ENCODE measurements around the gene FNDC3A.
"Not testable (repeated sequence)": the region's sequence is repeated elsewhere in the genome, so short reads cannot be mapped to it uniquely, and the experiment has no call there.

The FNDC3A gene

GRCh38 chr13:48976576-48977285 is 1.0 kb downstream of the FNDC3A start:
- DNase-seq = no peak

- DNase-seq = no peak
Measured at GRCh38 chr13:48977286-48977625, 1.5 kb downstream of the FNDC3A start.

- peak; percentile 5 for DNase-seq
Measured at GRCh38 chr13:48977973-48978372, 2.3 kb downstream of the FNDC3A start.

- no peak for DNase-seq
Measured at GRCh38 chr13:48978942-48979601, 3.4 kb downstream of the FNDC3A start.

GRCh38 chr13:48979892-48980291 is 4.2 kb downstream of the FNDC3A start:
- peak; percentile 98 for DNase-seq

GRCh38 chr13:48983331-48983730 is 7.6 kb downstream of the FNDC3A start:
- no peak for DNase-seq

- no peak for DNase-seq
Measured at GRCh38 chr13:48985756-48986155, 10.0 kb downstream of the FNDC3A start.

GRCh38 chr13:48990900-48991299 is 15.2 kb downstream of the FNDC3A start:
- no peak for DNase-seq

GRCh38 chr13:48993150-48993549 is 17.4 kb downstream of the FNDC3A start:
- DNase-seq = no peak

GRCh38 chr13:48994706-48995105 is 19.0 kb downstream of the FNDC3A start:
- peak; percentile 63 for DNase-seq

GRCh38 chr13:48998641-48999292 is 23.1 kb downstream of the FNDC3A start:
- no peak for DNase-seq

GRCh38 chr13:49000247-49000646 is 24.5 kb downstream of the FNDC3A start:
- DNase-seq = no peak

GRCh38 chr13:49018986-49019635 is 43.4 kb downstream of the FNDC3A start:
- not testable (repeated sequence) for DNase-seq

- DNase-seq = no peak
Measured at GRCh38 chr13:49020328-49020727, 44.6 kb downstream of the FNDC3A start.

GRCh38 chr13:49020940-49021553 is 45.3 kb downstream of the FNDC3A start:
- no peak for DNase-seq

- DNase-seq = no peak
Measured at GRCh38 chr13:49021953-49022352, 46.2 kb downstream of the FNDC3A start.

- no peak for DNase-seq
Measured at GRCh38 chr13:49022472-49023144, 46.9 kb downstream of the FNDC3A start.

GRCh38 chr13:49023431-49023830 is 47.7 kb downstream of the FNDC3A start:
- DNase-seq = no peak

- no peak for DNase-seq
Measured at GRCh38 chr13:49026851-49027250, 51.1 kb downstream of the FNDC3A start.

- DNase-seq = no peak
Measured at GRCh38 chr13:49029570-49029969, 53.9 kb downstream of the FNDC3A start.

GRCh38 chr13:49030213-49030612 is 54.5 kb downstream of the FNDC3A start:
- DNase-seq = no peak

GRCh38 chr13:49040872-49041271 is 65.2 kb downstream of the FNDC3A start:
- no peak for DNase-seq

- DNase-seq = no peak
Measured at GRCh38 chr13:49042476-49042875, 66.8 kb downstream of the FNDC3A start.

Data from MV-4-11 (cell line).